CD4-positive, alpha-beta T cell treated with Interleukin-4 for 4 hours (primary cell): ENCODE results near the gene PRAMEF12.
"Not testable (repeated sequence)": the region's sequence is repeated elsewhere in the genome, so short reads cannot be mapped to it uniquely, and the experiment has no call there.

ENCODE experiments used
- DNase-seq: peaks from one replicate; pipeline ENCODE4 v3.0.0-alpha.2; 2020

The PRAMEF12 gene

GRCh38 chr1:12771186-12771585, 2.4 kb upstream of the PRAMEF12 start:
- no peak for DNase-seq

GRCh38 chr1:12772520-12772919, 1.0 kb upstream of the PRAMEF12 start:
- no peak for DNase-seq

DNA sequence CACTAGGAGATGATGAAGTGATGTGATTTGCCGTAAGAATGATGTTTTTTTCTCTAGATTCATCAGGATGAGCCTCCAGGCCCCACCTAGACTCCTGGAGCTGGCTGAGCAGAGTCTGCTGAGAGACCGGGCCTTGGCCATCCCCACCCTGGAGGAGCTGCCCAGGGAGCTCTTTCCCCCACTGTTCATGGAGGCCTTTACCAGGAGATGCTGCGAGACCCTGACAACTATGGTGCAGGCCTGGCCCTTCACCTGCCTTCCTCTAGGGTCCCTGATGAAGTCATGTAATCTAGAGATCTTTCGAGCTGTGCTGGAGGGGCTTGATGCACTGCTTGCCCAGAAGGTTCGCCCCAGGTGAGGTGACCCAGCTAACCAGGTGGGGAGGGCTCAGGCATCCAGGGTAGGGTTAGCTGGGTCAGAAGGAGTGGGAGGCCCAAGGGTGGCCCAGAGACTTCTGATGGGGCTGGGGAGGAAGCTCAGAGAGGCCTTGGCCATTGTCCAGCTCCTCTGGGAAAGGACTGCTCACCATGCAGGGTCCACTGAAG, 1.3 kb downstream of the PRAMEF12 start:
- DNase-seq, result no peak

DNA sequence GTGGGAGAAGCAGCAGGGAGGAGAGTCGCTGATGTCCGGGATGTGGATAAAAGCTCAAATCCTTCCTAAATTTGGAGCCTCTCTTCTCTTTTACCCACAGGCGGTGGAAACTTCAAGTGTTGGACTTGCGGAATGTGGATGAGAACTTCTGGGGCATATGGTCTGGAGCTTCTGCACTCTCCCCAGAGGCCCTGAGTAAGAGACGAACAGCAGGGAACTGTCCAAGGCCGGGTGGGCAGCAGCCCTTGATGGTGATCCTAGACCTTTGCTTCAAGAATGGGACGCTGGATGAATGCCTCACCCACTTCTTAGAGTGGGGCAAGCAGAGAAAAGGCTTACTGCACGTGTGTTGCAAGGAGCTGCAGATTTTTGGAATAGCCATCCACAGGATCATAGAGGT, 1.9 kb downstream of the PRAMEF12 start:
- DNase-seq, result no peak

GRCh38 chr1:12776801-12777557, 3.4 kb downstream of the PRAMEF12 start:
- no peak for DNase-seq

- DNase-seq, result no peak
These were observed 4.5 kb downstream of the PRAMEF12 start for GRCh38 chr1:12778061-12778460.

GRCh38 chr1:12778907-12779306, 5.4 kb downstream of the PRAMEF12 start:
- no peak for DNase-seq

GRCh38 chr1:12781488-12781887, 8.0 kb downstream of the PRAMEF12 start:
- not testable (repeated sequence) for DNase-seq

GRCh38 chr1:12783783-12784182, 10.2 kb downstream of the PRAMEF12 start:
- DNase-seq, result not testable (repeated sequence)

DNA sequence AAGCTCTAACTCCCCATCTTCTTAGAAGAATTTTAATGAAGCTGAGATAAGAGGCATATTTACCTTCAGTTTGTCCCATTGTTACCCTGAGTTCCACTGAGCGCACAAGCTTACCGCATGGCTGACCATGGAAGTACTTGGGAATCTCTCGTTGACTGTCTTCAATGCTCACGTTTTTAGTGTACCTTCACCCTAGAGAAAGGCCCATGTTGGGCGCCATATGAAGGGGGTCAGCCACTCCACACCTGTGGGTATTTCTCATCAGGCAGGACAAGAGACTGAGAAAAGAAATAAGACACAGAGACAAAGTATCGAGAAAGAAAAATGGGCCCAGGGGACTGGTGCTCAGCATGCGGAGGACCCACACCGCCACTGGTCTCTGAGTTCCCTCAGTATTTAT, 11.2 kb downstream of the PRAMEF12 start:
- not testable (repeated sequence) for DNase-seq

GRCh38 chr1:12791097-12791496, 17.6 kb downstream of the PRAMEF12 start, which contains the start of gene PRAMEF1:
PRAMEF1 (plus strand) TSS chr1:12791397; CDS start chr1:12793228, 1,831 bp downstream.
- DNase-seq, result not testable (repeated sequence)

DNA sequence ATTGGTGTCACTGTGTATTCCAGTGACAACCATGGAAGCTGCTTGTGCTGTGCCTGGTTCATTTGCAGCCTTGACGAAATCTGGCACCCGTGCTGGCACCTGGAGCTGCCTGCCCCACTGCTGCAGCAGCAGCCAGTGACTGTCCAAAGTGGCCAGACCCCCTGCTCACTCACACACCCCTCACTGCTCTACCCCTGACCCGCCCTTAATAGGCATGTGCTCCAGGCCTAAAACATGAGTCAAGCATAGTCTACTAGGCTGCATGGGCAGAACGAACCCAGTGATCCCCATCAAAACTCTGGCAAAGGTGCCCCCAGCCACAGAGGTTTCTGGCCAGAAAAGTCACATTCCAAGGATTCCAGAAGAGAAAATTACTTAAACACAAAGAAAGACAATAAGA, 25.4 kb downstream of the PRAMEF12 start:
- no peak for DNase-seq

GRCh38 chr1:12799730-12800129, 26.2 kb downstream of the PRAMEF12 start:
- DNase-seq, result no peak

GRCh38 chr1:12809933-12810332, 36.4 kb downstream of the PRAMEF12 start:
- DNase-seq, result no peak

- DNase-seq, result no peak
These were observed 37.3 kb downstream of the PRAMEF12 start for GRCh38 chr1:12810691-12811408.

GRCh38 chr1:12811409-12811784, 37.9 kb downstream of the PRAMEF12 start:
- DNase-seq, result no peak

DNA sequence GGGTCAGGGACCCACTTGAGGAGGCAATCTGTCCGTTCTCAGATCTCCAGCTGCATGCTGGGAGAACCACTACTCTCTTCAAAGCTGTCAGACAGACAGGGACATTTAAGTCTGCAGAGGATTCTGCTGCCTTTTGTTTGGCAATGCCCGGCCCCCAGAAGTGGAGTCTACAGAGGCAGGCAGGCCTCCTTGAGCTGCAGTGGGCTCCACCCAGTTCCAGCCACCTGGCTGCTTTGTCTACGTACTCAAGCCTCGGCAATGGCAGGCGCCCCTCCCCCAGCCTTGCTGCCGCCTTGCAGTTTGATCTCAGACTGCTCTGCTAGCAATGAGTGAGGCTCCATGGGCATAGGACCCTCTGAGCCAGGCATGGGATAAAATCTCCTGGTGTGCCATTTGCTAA, 45.5 kb downstream of the PRAMEF12 start:
- DNase-seq, result not testable (repeated sequence)
